ENCODE measurements around the gene HOXC5.

GRCh38 chr12:54056110-54056509, 23.3 kb downstream of the HOXC5 start:
- TF ChIP-seq CTCF (IDR thresholded peaks at IDR 0.05; ENCODE audit: low read depth, low read length, missing input control), result no peak
- no peak for TF ChIP-seq TAF1 (conservative IDR thresholded peaks at IDR 0.05)
- TF ChIP-seq YY1 (IDR thresholded peaks at IDR 0.05), result no peak
- no peak for TF ChIP-seq ATF3 (IDR thresholded peaks at IDR 0.05)
- no peak for TF ChIP-seq MAX (IDR thresholded peaks at IDR 0.05)
- TF ChIP-seq GABPA (IDR thresholded peaks at IDR 0.05 in 1 of 2, conservative IDR thresholded peaks at IDR 0.05 in 1 of 2), result no peak
- no peak for TF ChIP-seq SP1 (IDR thresholded peaks at IDR 0.05)
- TF ChIP-seq JUND (IDR thresholded peaks at IDR 0.05), result no peak
- no peak for TF ChIP-seq RAD21 (IDR thresholded peaks at IDR 0.05)
- no peak for TF ChIP-seq ZBTB33 (IDR thresholded peaks at IDR 0.05)
- TF ChIP-seq EGR1 (IDR thresholded peaks at IDR 0.05; ENCODE audit: low read depth in 2 of 2), result no peak
- TF ChIP-seq REST (IDR thresholded peaks at IDR 0.05), result no peak
- no peak for TF ChIP-seq NR2F2 (IDR thresholded peaks at IDR 0.05)

Data from liver (tissue), 3 donors.